Neuron (in vitro differentiated cells): Measurements from ENCODE around the gene MRPS23.
"Not testable (repeated sequence)": the region's sequence is repeated elsewhere in the genome, so short reads cannot be mapped to it uniquely, and the experiment has no call there.

Experiments used
- H2AFZ ChIP-seq: one replicate; pipeline ENCODE4 v1.6.1; 2013; ENCODE audit warnings: low read depth, mild to moderate bottlenecking, inconsistent platforms, low read length, moderate library complexity
- H3K27me3 ChIP-seq: one replicate; pipeline ENCODE4 v1.6.1; 2013; ENCODE audit warnings: low read length; ENCODE audit not compliant: insufficient read depth
- H3K36me3 ChIP-seq: one replicate; pipeline ENCODE4 v1.6.1; 2013; ENCODE audit warnings: low read length; ENCODE audit not compliant: insufficient read depth
- H3K4me1 ChIP-seq: one replicate; pipeline ENCODE4 v1.6.1; 2013; ENCODE audit warnings: low read length; ENCODE audit not compliant: insufficient read depth
- H3K4me3 ChIP-seq: 2 replicates; pipeline ENCODE4 v1.5.1; 2013; ENCODE audit warnings: mild to moderate bottlenecking, low read length, moderate library complexity
- H3K9me3 ChIP-seq: one replicate; pipeline ENCODE4 v1.6.1; 2013; ENCODE audit warnings: low read length

The MRPS23 gene

DNA sequence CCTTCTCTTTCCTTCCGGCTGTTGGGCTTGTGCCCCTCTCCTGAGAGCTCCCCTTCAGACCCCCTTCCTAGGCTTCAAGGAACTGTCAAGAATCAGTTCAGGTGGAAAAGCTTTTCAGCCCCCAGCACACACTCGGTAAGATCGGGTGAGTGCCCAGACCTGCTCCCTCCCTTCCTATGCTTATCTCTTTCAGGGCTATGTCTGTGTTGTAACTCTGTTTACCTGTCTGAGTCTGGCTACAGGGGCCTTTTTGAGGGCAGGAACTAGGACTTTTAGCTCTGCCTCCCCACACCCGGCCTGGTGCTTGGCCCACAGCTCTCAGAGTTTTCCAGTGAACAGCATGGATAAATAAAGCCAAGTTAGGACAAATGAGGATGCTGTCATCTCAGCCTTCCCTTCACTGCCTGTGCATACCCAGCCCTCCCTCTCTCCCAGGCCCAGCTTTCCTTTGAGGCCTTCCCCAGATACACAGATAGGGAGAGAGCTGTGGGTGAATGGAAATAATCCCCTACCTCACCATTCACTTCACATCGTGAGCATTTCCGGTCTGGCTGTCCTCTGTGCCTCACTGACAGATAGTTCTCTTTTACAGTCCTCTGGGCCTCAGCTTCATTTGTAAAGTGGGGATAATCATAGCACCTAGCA is 5.7 kb upstream of the MRPS23 start:
- H3K4me3 ChIP-seq: no peak overlapping the region
- no peaks in the 10 kb centered on the region for H3K27me3 ChIP-seq
- H3K4me1 ChIP-seq: peaks cover 7% of the 10 kb centered on the region
- H3K36me3 ChIP-seq: peaks cover 3% of the 10 kb centered on the region
- H3K9me3 ChIP-seq: no peaks in the 10 kb centered on the region
- H2AFZ ChIP-seq: no peak overlapping the region

DNA sequence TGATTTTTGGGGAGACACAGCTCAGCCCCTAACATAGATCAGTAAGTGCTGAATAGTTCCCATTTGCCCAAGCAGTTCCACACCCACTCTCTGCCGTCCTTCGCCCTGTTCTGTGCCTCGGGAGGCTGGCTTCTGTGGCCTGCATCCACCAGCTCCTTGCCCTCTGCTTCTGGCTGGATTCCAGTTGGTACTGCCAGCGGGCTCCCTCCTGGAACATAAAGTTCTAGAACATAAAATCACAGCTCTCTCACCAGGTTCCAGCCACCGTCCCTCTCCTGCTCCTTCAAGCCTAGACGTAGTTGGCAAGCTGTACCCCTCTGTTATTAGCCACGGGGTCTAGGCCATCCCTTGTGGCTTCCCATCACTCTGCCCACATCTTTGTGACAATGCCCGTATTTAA is 3.9 kb upstream of the MRPS23 start:
- Histone ChIP-seq H3K4me1 (peaks cover 14% of the 10 kb centered on the region), H3K36me3 (no peaks in the 10 kb centered on the region), H3K4me3 (no peak overlapping the region), H2AFZ (no peak overlapping the region), H3K27me3 (no peaks in the 10 kb centered on the region), H3K9me3 (no peaks in the 10 kb centered on the region)

DNA sequence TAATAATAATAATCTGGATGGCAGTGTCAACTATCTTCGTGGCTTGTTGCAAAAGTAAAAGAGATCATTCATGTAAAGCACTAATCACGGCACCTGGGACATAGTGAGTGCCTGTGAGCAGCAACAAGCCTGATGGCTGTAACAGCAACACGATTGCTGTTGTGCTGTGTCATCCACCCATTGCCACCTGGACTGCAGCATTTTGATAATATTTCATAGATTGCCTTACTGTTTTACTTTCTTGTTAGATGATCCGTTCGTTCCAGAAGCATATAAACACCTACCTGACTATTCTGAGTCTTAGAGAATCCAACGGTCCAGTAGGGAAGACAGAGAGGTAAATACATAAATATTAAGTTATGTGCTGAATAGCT is 3.1 kb upstream of the MRPS23 start:
- peaks cover 16% of the 10 kb centered on the region for H3K4me1 ChIP-seq
- no peaks in the 10 kb centered on the region for H3K27me3 ChIP-seq
- no peak overlapping the region for H3K4me3 ChIP-seq
- H3K9me3 ChIP-seq: no peaks in the 10 kb centered on the region
- H2AFZ ChIP-seq: no peak overlapping the region
- peaks cover 2% of the 10 kb centered on the region for H3K36me3 ChIP-seq

DNA sequence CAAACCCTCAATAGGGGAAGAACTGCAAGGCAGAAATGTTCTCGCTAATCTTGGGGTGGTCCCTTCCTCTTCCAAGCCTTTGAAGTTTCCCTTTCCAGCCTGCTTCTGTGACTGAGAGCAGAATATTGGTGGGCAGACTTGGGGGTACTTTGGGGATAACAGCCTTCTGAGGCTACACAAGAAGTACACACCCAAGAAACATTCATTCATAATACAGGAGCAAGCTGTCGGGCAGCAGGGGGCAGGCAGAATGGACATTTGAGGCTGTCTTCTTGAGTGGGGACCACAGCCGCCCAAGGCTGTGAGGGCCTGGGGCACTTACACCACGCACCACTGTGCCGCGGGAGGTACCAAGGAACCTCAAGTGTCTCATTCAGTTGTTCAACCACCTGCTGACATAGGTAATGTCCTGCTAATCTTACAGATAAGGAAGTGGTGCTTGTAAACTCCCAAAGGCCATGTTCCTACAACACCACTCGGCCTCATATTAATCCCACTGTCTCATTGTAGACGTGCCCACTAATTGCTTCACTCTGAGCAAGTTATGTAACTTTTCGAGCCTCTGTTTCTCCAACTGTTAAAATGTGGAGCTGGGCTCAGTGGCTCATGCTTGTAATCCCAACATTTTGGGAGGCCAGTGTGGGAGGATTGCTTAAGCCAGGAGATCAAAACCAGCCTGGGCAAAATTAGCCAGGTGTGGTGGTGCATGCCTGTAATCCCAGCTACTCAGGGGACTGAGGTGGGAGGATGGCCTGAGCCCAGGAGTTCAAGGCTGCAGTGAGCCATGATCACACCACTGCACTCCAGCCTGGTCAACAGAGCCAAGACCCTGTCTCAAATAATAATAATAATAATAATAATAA is 2.5 kb upstream of the MRPS23 start:
- H2AFZ ChIP-seq: no peak overlapping the region
- H3K4me1 ChIP-seq: peaks cover 16% of the 10 kb centered on the region
- H3K36me3 ChIP-seq: peaks cover 3% of the 10 kb centered on the region
- no peak overlapping the region for H3K4me3 ChIP-seq
- no peaks in the 10 kb centered on the region for H3K27me3 ChIP-seq
- H3K9me3 ChIP-seq: no peaks in the 10 kb centered on the region

DNA sequence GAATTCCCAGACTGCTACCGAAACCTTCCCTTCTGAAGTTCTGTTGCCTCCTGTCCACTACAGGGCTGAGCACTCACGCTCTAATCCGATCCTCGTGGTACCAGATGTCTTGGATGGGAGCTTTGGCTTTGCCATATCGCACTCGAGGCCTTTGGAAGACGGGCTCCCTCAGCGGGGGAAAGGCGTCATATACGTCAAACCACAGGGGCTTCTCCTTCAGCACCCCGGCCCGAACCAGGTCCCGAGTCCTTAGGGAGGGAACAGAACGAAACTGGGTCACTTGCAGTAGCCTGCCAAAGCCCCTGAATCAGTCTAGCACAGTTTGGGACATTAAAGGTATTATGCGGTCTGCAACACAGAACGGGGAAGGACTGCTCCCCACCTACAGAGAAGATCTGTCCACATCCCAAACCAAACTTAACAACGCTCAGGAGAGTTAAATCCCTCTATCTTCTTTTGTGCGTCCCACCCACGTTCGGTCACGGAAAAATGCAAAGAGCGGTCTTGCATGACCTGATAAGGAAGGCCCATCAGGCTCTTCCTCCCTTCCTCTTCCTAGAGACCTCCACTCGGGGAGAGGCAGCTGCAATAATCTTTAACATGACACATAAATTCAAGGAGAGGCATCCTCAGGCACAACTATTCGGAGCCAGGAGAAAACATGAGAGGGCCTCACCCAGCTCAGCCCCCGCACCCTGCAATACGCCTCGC is 526 bp downstream of the MRPS23 start:
- H2AFZ ChIP-seq: no peak overlapping the region
- H3K36me3 ChIP-seq: peaks cover 12% of the 10 kb centered on the region
- no peaks in the 10 kb centered on the region for H3K27me3 ChIP-seq
- H3K4me3 ChIP-seq: peak overlapping the region; percentile 87
- H3K4me1 ChIP-seq: peaks cover 16% of the 10 kb centered on the region
- H3K9me3 ChIP-seq: no peaks in the 10 kb centered on the region

DNA sequence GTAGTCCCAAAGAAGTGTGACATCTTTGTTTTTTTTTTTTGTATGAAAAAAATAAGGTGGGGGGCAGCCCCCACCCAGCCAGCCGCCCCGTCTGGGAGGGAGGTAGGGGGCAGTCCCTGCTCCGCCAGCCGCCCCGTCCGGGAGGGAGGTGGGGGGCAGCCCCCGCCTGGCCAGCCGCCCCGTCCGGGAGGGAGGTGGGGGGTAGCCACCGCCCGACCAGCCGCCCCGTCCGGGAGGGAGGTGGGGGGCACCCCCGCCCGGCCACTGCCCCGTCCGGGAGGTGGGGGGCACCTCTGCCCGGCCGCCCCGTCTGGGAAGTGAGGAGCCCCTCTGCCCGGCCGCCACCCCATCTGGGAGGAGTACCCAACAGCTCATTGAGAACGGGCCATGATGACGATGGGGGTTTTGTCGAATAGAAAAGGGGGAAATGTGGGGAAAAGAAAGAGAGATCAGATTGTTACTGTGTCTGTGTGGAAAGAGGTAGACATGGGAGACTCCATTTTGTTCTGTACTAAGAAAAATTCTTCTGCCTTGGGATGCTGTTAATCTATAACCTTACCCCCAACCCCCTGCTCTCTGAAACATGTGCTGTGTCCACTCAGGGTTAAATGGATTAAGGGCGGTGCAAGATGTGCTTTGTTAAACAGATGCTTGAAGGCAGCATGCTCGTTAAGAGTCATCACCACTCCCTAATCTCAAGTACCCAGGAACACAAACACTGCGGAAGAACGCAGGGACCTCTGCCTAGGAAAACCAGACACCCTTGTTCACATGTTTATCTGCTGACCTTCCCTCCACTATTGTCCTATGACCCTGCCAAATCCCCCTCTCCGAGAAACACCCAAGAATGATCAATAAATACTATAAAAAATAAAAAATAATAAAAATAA is 3.5 kb downstream of the MRPS23 start:
- Histone ChIP-seq H3K36me3 (peaks cover 15% of the 10 kb centered on the region), H3K4me1 (peaks cover 15% of the 10 kb centered on the region)
- not testable (repeated sequence) for H3K27me3 ChIP-seq, H2AFZ ChIP-seq, H3K4me3 ChIP-seq, H3K9me3 ChIP-seq

DNA sequence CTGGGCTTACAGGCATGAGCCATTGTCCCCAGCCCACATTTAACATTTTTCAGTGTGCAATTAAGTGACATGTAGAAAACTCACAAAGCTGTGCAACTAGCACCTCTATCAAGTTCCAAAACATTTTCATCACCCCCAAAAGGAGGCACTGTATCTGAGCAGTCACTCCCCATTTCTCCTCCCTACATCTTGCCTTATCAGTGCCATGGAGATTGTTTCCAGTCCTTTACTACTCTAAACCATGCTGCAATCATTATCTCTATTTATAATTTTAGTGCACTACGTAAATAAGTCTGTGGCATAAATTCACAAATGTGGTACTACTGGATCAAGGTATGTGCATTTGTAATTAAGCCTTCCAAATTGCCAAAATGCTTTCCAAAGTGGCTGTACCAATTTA is 7.6 kb downstream of the MRPS23 start:
- H3K9me3 ChIP-seq: no peaks in the 10 kb centered on the region
- no peak overlapping the region for H3K4me3 ChIP-seq
- H3K4me1 ChIP-seq: no peaks in the 10 kb centered on the region
- H2AFZ ChIP-seq: no peak overlapping the region
- no peaks in the 10 kb centered on the region for H3K27me3 ChIP-seq
- H3K36me3 ChIP-seq: peaks cover 39% of the 10 kb centered on the region

DNA sequence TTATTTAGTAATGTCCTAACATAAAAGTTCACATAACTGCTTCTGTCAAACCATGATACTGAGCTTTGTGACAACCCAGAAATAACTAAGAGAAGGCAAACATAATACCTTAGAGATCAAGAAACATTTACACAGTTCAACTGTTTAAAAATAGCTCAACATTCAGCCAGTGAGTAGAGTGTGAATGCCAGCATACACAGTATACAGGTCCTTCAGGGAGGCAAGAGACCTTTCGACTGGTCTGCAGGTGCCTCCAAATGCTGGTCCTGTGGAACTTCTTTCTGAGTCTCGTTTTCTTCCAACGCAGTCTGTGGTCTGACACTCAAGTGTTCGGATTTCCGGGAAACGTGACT is 10.3 kb downstream of the MRPS23 start:
- Histone ChIP-seq H3K36me3 (peaks cover 34% of the 10 kb centered on the region), H2AFZ (no peak overlapping the region), H3K9me3 (no peaks in the 10 kb centered on the region), H3K27me3 (no peaks in the 10 kb centered on the region), H3K4me3 (no peak overlapping the region), H3K4me1 (no peaks in the 10 kb centered on the region)

DNA sequence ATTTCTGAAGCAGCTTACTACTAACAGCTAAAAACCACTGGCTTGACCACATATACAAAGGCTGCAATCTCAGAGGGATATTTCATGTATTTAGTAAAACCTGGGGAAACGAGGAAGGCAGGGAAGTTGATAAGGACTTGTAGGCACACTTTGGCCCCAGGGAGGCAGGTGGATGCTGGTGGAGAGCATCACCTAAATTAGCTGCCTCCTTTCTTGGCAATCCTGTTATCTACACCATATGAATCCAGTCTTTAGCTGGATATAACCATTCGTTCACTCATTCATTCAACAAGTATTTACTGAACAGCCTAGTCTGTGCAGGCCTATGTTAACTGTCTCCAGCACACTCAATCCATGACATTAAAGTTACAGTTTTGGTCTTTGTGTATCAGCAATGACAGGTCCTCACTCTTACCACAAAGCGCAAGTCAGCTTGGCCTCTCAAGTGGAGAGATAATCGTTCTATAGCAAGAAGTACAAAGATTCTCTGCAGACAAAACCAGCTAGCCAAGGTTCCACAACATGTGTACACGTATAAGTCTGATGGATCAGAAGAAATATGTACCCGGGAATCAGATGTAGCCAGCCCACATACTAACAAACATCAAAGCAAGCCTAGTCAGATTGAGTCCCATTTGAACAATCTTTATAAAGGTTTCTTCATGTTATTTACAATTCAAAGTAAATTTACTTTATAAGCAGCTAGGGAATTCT is 10.8 kb downstream of the MRPS23 start:
- Histone ChIP-seq H3K27me3 (no peaks in the 10 kb centered on the region), H3K4me3 (no peak overlapping the region)

DNA sequence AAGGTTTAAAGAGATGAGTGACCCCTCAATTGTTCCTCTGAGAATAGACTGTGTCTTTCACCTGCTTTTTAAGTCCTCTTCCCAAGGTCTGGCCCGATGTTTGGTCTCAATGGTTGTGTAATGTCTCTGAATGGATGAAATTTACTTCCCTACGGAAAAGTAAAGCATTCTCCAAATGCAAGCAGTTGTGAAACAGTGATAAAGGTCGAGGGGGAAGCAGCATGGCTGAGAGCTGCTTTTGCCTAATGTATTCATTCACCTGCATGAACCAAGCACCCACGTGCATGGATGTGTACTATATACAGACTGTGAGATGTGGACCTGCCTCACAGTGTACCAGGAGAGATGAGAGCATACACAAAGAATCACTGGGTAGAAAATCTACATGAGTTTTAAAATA is 11.4 kb downstream of the MRPS23 start:
- Histone ChIP-seq H3K27me3 (no peaks in the 10 kb centered on the region), H3K36me3 (peaks cover 32% of the 10 kb centered on the region)

More for the DNA sequence above, 10.8 kb downstream of the MRPS23 start:
- H3K9me3 ChIP-seq: no peaks in the 10 kb centered on the region
- peaks cover 33% of the 10 kb centered on the region for H3K36me3 ChIP-seq
- H3K4me1 ChIP-seq: no peaks in the 10 kb centered on the region
- no peak overlapping the region for H2AFZ ChIP-seq

DNA sequence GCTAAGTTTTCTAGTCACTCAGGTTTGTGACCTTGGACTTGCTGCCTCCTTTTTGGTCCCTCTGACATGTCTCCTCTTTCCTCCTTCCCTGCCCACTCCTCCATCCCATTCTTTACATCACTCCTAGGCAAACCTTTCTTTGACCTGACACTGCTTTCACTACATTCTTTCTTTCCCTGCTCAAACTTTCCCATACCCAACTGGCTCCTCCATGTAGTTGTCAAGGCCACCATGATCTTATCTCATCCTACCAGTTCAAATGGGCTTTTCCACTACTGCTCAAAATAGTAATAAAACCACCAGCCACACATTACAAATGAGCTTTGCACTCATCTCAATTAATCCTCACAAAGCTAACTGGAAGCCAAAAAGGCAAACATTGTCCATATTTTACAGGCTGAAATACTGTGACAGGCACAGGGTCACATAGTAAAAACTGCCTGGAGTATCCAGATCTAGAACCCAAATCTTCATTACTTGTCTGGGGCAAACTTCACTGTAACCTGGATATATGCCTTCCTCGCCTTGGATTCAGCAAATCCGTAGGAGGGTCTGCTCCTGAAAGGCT is 14.4 kb downstream of the MRPS23 start:
- no peaks in the 10 kb centered on the region for H3K27me3 ChIP-seq
- no peaks in the 10 kb centered on the region for H3K9me3 ChIP-seq
- H3K36me3 ChIP-seq: peaks cover 23% of the 10 kb centered on the region
- peaks cover 16% of the 10 kb centered on the region for H3K4me1 ChIP-seq
- H3K4me3 ChIP-seq: no peak overlapping the region
- no peak overlapping the region for H2AFZ ChIP-seq

More for the DNA sequence above, 11.4 kb downstream of the MRPS23 start:
- Histone ChIP-seq H3K9me3 (no peaks in the 10 kb centered on the region), H3K4me1 (peaks cover 4% of the 10 kb centered on the region), H3K4me3 (no peak overlapping the region), H2AFZ (no peak overlapping the region)

DNA sequence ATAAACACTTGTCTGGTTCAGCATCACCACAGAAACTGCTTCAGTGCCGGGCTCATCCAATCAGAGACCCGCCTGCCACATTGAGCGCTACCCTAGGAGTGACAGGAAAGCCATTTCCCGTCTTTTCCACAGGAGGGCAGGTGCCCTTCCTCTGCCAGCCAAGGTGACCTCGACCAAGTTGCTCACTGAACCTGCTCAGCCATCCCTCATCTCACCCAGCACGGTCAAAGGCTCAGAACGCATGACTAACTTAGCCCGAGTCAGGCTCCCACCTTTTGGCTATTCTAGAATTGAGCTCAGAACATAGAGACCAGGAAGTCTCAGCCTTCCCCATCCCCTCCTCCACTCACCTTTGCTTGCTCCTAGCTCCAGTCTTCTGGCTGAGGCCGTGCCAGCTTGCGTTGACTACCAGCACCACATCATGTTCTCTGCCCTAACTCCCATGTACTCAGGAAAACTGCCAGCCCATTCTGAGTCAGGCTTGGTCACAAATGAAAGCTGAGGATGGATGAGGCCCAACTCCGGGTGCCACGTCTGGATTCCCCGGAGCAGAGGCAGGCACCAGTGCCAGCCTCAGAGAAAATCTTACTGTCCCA is 15.6 kb downstream of the MRPS23 start:
- H2AFZ ChIP-seq: no peak overlapping the region
- no peak overlapping the region for H3K4me3 ChIP-seq
- no peaks in the 10 kb centered on the region for H3K27me3 ChIP-seq
- H3K4me1 ChIP-seq: peaks cover 16% of the 10 kb centered on the region
- no peaks in the 10 kb centered on the region for H3K9me3 ChIP-seq
- peaks cover 14% of the 10 kb centered on the region for H3K36me3 ChIP-seq
